Measurements from ENCODE around the gene AGPAT1.
A peak's percentile ranks its signal among the peaks of the same experiment; 100 is the strongest.

- TF ChIP-seq, protein P1, sequence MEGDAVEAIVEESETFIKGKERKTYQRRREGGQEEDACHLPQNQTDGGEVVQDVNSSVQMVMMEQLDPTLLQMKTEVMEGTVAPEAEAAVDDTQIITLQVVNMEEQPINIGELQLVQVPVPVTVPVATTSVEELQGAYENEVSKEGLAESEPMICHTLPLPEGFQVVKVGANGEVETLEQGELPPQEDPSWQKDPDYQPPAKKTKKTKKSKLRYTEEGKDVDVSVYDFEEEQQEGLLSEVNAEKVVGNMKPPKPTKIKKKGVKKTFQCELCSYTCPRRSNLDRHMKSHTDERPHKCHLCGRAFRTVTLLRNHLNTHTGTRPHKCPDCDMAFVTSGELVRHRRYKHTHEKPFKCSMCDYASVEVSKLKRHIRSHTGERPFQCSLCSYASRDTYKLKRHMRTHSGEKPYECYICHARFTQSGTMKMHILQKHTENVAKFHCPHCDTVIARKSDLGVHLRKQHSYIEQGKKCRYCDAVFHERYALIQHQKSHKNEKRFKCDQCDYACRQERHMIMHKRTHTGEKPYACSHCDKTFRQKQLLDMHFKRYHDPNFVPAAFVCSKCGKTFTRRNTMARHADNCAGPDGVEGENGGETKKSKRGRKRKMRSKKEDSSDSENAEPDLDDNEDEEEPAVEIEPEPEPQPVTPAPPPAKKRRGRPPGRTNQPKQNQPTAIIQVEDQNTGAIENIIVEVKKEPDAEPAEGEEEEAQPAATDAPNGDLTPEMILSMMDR (IDR thresholded peaks at IDR 0.05) = no peak
- TF ChIP-seq POLR2AphosphoS5 (IDR thresholded peaks at IDR 0.05) (peak; percentile 54 to 88), POLR2A (IDR thresholded peaks at IDR 0.05) (peak in 2 of 4 donors; percentile 87 to 92)
Observed at GRCh38 chr6:32190054-32190851, 14.4 kb upstream of the AGPAT1 start, which contains the start of gene PBX2.

Data from upper lobe of left lung (tissue), 4 donors.